ENCODE results near the gene ZMYND8.

The ZMYND8 gene

GRCh38 chr20:47352332-47353238 lies 3.9 kb downstream of the ZMYND8 start:
- Mint-ChIP-seq H3K4me1 (ENCODE audit: low read depth) (peaks cover 36% of the 10 kb centered on the region), H3K36me3 (ENCODE audit: low read depth) (peaks cover 17% of the 10 kb centered on the region), H3K4me3 (no peak overlapping the region), H3K27ac (peak overlapping the region; percentile 65), H3K27me3 (ENCODE audit: low read depth) (no peaks in the 10 kb centered on the region), H3K9me3 (no peaks in the 10 kb centered on the region)

DNA sequence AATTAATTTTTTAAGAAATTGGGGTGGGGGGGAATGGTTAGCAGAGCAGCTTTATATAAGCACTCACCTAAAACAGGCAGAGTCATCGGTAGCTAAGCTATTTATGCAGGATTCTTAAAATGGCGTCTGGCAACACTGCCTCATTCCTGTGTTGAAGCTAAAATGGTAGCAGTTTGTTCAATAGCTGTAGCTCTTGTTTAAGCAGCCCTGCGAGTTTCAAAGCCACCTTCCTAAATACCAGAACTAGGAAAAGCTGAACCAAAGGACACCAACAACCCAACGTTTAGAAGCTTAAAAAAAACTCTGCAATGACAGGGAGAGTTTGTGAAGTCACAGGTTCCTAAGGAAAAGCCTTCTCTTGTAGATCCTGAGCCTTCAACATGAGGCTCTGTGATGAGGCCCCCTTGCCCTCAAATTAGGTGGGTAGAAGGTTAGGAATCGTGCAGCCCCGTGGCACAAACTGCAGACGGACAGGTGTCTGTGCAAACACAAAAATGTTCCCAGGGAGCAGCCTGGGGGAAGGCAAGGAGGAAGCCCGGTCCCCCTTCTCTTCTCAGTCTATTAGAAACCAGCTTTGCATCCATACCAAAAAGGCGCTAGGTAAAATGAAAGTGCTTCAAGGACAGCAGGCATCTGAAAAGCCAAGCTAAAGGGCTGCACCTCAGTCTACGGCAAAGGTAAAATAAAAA lies 4.7 kb downstream of the ZMYND8 start:
- Mint-ChIP-seq H3K4me3 (no peak overlapping the region), H3K27me3 (ENCODE audit: low read depth) (no peaks in the 10 kb centered on the region), H3K36me3 (ENCODE audit: low read depth) (peaks cover 24% of the 10 kb centered on the region), H3K4me1 (ENCODE audit: low read depth) (peaks cover 36% of the 10 kb centered on the region), H3K9me3 (no peaks in the 10 kb centered on the region), H3K27ac (peak overlapping the region; percentile 65)

DNA sequence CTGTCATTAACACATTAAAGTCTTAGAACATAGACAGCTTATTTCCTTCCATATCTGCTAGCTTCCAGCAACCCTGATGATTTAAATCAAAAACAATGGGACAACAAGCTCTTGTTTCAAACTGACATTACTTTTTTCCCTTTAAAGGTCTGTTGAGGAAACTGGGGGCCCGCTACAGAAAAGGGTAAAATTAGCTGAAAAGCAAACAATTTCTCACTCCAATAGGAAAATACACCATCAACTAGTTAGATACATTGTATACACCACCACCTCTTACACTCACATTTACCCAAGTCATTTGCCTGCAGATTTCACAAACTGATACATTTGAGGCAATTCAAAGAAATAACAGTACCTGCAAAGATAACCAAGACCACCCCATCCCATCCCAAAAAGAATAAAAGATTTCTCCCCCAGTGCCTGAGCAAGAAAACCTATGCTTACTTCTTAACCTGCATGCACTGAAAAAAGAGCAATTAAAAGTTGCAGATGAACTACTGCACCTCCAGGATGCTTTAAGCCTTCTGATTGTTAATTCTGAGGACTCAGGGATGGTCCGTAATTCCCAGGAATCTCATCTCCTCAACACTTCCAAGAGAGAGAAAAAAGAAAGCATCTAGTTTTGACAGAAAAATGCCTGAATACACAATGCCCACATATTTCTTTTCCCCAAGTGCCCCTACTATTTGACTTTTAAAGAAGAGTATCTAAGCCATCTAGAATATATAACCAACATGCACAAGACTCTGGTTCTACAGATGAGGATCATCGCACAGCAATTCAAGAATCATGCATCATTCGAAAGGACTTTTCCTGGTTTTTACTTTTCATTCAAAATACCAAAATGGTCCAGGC lies 5.6 kb downstream of the ZMYND8 start:
- no peak overlapping the region for H3K27ac Mint-ChIP-seq
- peaks cover 31% of the 10 kb centered on the region for H3K36me3 Mint-ChIP-seq (ENCODE audit: low read depth)
- H3K27me3 Mint-ChIP-seq (ENCODE audit: low read depth): no peaks in the 10 kb centered on the region
- peaks cover 36% of the 10 kb centered on the region for H3K4me1 Mint-ChIP-seq (ENCODE audit: low read depth)
- no peaks in the 10 kb centered on the region for H3K9me3 Mint-ChIP-seq
- no peak overlapping the region for H3K4me3 Mint-ChIP-seq

GRCh38 chr20:47350181-47350550 lies 6.3 kb downstream of the ZMYND8 start:
- Mint-ChIP-seq H3K27me3 (ENCODE audit: low read depth) (no peaks in the 10 kb centered on the region), H3K36me3 (ENCODE audit: low read depth) (peaks cover 32% of the 10 kb centered on the region), H3K4me1 (ENCODE audit: low read depth) (peaks cover 31% of the 10 kb centered on the region), H3K9me3 (no peaks in the 10 kb centered on the region), H3K27ac (no peak overlapping the region), H3K4me3 (no peak overlapping the region)

DNA sequence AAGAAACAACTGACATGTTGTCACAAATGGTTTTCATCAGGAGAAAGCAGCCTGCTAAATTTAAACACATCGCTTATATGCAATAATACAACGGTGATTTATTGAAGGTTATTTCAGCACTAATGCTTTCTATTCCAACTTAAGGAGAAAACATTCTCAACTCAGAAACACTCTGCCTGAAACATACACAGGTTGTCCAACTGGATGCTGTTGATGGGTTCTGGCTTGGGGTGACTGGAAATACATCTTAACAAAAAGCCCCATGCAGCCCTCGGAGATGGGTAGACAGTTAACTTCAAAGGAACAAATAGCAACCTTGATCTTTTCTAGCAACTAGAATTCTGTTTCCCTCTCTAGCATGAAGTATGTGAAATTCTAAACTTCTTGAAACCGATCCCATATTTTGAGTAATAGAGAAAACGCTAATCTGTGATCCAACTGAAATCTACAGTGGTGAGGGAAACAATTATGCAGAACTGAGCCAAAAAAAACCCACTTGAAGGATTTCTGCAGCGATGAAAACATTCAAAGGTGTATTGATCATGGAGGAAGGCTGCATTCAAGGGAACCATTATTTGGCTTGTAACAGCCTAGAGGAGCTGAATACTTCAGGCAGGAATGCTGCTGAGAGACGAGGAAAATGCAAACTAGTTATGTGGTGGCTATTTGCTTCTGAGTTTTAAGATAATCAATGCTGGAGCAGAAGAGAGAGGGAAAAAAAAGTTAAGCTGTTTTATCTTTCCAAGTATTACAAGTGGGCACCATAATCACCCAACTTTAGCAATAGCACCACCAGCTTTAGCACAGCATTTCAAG lies 6.9 kb downstream of the ZMYND8 start:
- H3K27me3 Mint-ChIP-seq (ENCODE audit: low read depth): no peaks in the 10 kb centered on the region
- H3K4me3 Mint-ChIP-seq: no peak overlapping the region
- no peaks in the 10 kb centered on the region for H3K9me3 Mint-ChIP-seq
- H3K4me1 Mint-ChIP-seq (ENCODE audit: low read depth): peaks cover 27% of the 10 kb centered on the region
- H3K36me3 Mint-ChIP-seq (ENCODE audit: low read depth): peaks cover 32% of the 10 kb centered on the region
- H3K27ac Mint-ChIP-seq: no peak overlapping the region

GRCh38 chr20:47348539-47349142 lies 7.9 kb downstream of the ZMYND8 start:
- no peak overlapping the region for H3K27ac Mint-ChIP-seq
- H3K27me3 Mint-ChIP-seq (ENCODE audit: low read depth): no peaks in the 10 kb centered on the region
- H3K4me3 Mint-ChIP-seq: no peak overlapping the region
- no peaks in the 10 kb centered on the region for H3K9me3 Mint-ChIP-seq
- peaks cover 34% of the 10 kb centered on the region for H3K36me3 Mint-ChIP-seq (ENCODE audit: low read depth)
- H3K4me1 Mint-ChIP-seq (ENCODE audit: low read depth): peaks cover 23% of the 10 kb centered on the region

GRCh38 chr20:47347661-47348435 lies 8.7 kb downstream of the ZMYND8 start:
- Mint-ChIP-seq H3K36me3 (ENCODE audit: low read depth) (peaks cover 31% of the 10 kb centered on the region), H3K27me3 (ENCODE audit: low read depth) (no peaks in the 10 kb centered on the region)

GRCh38 chr20:47346172-47346571 lies 10.3 kb downstream of the ZMYND8 start:
- no peaks in the 10 kb centered on the region for H3K9me3 Mint-ChIP-seq

More at GRCh38 chr20:47347661-47348435, 8.7 kb downstream of the ZMYND8 start:
- Mint-ChIP-seq H3K9me3 (no peaks in the 10 kb centered on the region), H3K4me1 (ENCODE audit: low read depth) (peaks cover 20% of the 10 kb centered on the region), H3K27ac (no peak overlapping the region), H3K4me3 (no peak overlapping the region)

DNA sequence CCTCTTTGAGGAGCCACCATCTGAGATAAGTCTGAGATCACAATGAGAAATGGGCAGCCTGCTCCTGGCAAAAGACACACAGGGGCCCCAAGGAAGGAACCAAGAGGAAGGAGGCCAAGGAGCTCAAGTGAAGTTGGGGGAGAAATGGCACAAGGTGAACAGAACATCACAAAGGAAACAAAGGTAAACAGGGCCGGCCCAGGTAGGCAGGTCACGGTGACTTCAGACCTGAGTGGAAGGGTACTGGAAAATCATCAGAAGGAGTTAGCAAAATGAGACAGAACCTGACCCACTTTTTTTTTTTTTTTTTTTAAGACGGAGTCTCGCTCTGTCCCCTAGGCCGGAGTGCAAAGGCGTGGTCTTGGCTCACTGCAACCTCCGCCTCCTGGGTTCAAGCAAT lies 11.3 kb downstream of the ZMYND8 start:
- no peak overlapping the region for H3K4me3 Mint-ChIP-seq
- H3K36me3 Mint-ChIP-seq (ENCODE audit: low read depth): peaks cover 27% of the 10 kb centered on the region
- no peak overlapping the region for H3K27ac Mint-ChIP-seq
- peaks cover 23% of the 10 kb centered on the region for H3K4me1 Mint-ChIP-seq (ENCODE audit: low read depth)
- no peaks in the 10 kb centered on the region for H3K27me3 Mint-ChIP-seq (ENCODE audit: low read depth)
- H3K9me3 Mint-ChIP-seq: no peaks in the 10 kb centered on the region

More at GRCh38 chr20:47346172-47346571, 10.3 kb downstream of the ZMYND8 start:
- H3K4me3 Mint-ChIP-seq: no peak overlapping the region
- H3K27ac Mint-ChIP-seq: peak overlapping the region; percentile 49
- no peaks in the 10 kb centered on the region for H3K27me3 Mint-ChIP-seq (ENCODE audit: low read depth)
- H3K4me1 Mint-ChIP-seq (ENCODE audit: low read depth): peaks cover 20% of the 10 kb centered on the region
- H3K36me3 Mint-ChIP-seq (ENCODE audit: low read depth): peaks cover 24% of the 10 kb centered on the region

GRCh38 chr20:47343007-47343472 lies 13.5 kb downstream of the ZMYND8 start:
- Mint-ChIP-seq H3K27ac (no peak overlapping the region), H3K36me3 (ENCODE audit: low read depth) (peaks cover 35% of the 10 kb centered on the region), H3K4me3 (no peak overlapping the region), H3K27me3 (ENCODE audit: low read depth) (no peaks in the 10 kb centered on the region), H3K9me3 (no peaks in the 10 kb centered on the region), H3K4me1 (ENCODE audit: low read depth) (peaks cover 23% of the 10 kb centered on the region)

GRCh38 chr20:47338131-47338628 lies 18.3 kb downstream of the ZMYND8 start:
- H3K9me3 Mint-ChIP-seq: no peaks in the 10 kb centered on the region
- peaks cover 22% of the 10 kb centered on the region for H3K36me3 Mint-ChIP-seq (ENCODE audit: low read depth)
- H3K4me3 Mint-ChIP-seq: no peak overlapping the region
- H3K27me3 Mint-ChIP-seq (ENCODE audit: low read depth): no peaks in the 10 kb centered on the region
- H3K27ac Mint-ChIP-seq: no peak overlapping the region
- H3K4me1 Mint-ChIP-seq (ENCODE audit: low read depth): peaks cover 18% of the 10 kb centered on the region

DNA sequence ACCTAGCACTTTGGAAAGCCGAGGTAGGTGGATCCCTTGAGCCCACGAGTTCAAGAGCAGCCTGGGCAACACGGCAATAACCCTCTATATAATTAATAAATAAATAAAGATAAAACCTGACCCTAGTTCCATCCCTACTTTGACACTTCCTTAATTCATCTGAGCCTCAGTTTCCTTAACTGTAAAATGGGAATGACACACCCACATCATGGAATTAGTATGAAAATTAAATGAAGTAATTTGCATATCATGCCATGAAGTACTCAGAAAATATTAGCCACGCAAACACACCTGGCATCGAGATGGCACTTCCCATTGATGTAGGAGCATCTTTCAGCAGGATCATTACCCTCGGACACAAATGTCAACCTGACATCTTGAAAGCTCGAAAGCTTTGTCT lies 19.1 kb downstream of the ZMYND8 start:
- H3K27ac Mint-ChIP-seq: no peak overlapping the region
- no peak overlapping the region for H3K4me3 Mint-ChIP-seq
- H3K36me3 Mint-ChIP-seq (ENCODE audit: low read depth): peaks cover 25% of the 10 kb centered on the region
- no peaks in the 10 kb centered on the region for H3K9me3 Mint-ChIP-seq
- H3K4me1 Mint-ChIP-seq (ENCODE audit: low read depth): peaks cover 21% of the 10 kb centered on the region
- no peaks in the 10 kb centered on the region for H3K27me3 Mint-ChIP-seq (ENCODE audit: low read depth)
